Spleen (tissue), 7 donors: ENCODE data around the gene GOLIM4.

ENCODE experiments used
- CTCF ChIP-seq, 11 experiments: fragments of 200-600 bp in 7 of 11; fragments of 450-650 bp in 4 of 11; sonication (generic) in 4 of 11; IDR thresholded peaks in 8 of 11; conservative IDR thresholded peaks in 3 of 11; 1 replicate in 7 of 11; 2 replicates in 4 of 11; pipeline versions ENCODE4 v1.4.0 to v1.8.0; 2016 to 2021; ENCODE audit warnings: antibody characterized with exemption in 11 of 11, inconsistent platforms in 4 of 11, mild to moderate bottlenecking in 1 of 11
- POLR2A ChIP-seq, 3 donors: fragments of 450-650 bp; IDR thresholded peaks; one replicate each; pipeline ENCODE4 v1.5.1; 2017; ENCODE audit warnings: antibody characterized with exemption in 3 of 3, mild to moderate bottlenecking in 1 of 3
- donor health status: DM: no; HTN: no; CAD: no; lungs with moderate emphysema.
- donor health status: DM: no; HTN: no; CAD: no.
- donor health status: DM: no; HTN: no; CAD: no.

GRCh38 chr3:168134931-168135330, 39.2 kb upstream of the GOLIM4 start:
- TF ChIP-seq CTCF (IDR thresholded peaks at IDR 0.05 in 8 of 11, conservative IDR thresholded peaks at IDR 0.05 in 3 of 11) (no peak), POLR2A (IDR thresholded peaks at IDR 0.05) (no peak)
